ENCODE measurements around the gene DOP1B.
"Not testable (repeated sequence)": the region's sequence is repeated elsewhere in the genome, so short reads cannot be mapped to it uniquely, and the experiment has no call there.

The DOP1B gene

GRCh38 chr21:36139791-36140190 lies 16.8 kb upstream of the DOP1B start:
- DNase-seq (ENCODE audit: low read depth): not testable (repeated sequence)

GRCh38 chr21:36141513-36141925 lies 15.1 kb upstream of the DOP1B start:
- peak; percentile 34 for DNase-seq (ENCODE audit: low read depth)

GRCh38 chr21:36144233-36144632 lies 12.4 kb upstream of the DOP1B start:
- DNase-seq (ENCODE audit: low read depth): not testable (repeated sequence)

- no peak for DNase-seq (ENCODE audit: low read depth)
Measured at GRCh38 chr21:36145259-36145658, 11.4 kb upstream of the DOP1B start.

GRCh38 chr21:36147911-36148310 lies 8.7 kb upstream of the DOP1B start:
- DNase-seq (ENCODE audit: low read depth): no peak

- no peak for DNase-seq (ENCODE audit: low read depth)
Measured at GRCh38 chr21:36148886-36149285, 7.7 kb upstream of the DOP1B start.

- no peak for DNase-seq (ENCODE audit: low read depth)
Measured at GRCh38 chr21:36149788-36150711, 6.6 kb upstream of the DOP1B start.

- DNase-seq (ENCODE audit: low read depth): no peak
Measured at GRCh38 chr21:36155603-36156338, 853 bp upstream of the DOP1B start.

GRCh38 chr21:36156339-36156814 lies 247 bp upstream of the DOP1B start:
- DNase-seq (ENCODE audit: low read depth): peak; percentile 99

GRCh38 chr21:36159356-36159921 lies 2.8 kb downstream of the DOP1B start:
- DNase-seq (ENCODE audit: low read depth): no peak

- no peak for DNase-seq (ENCODE audit: low read depth)
Measured at GRCh38 chr21:36160850-36161178, 4.2 kb downstream of the DOP1B start.

GRCh38 chr21:36162631-36163030 lies 6.0 kb downstream of the DOP1B start:
- DNase-seq (ENCODE audit: low read depth): no peak

GRCh38 chr21:36163750-36164741 lies 7.4 kb downstream of the DOP1B start:
- no peak for DNase-seq (ENCODE audit: low read depth)

GRCh38 chr21:36165356-36165755 lies 8.7 kb downstream of the DOP1B start:
- no peak for DNase-seq (ENCODE audit: low read depth)

- DNase-seq (ENCODE audit: low read depth): no peak
Measured at GRCh38 chr21:36166705-36167104, 10.1 kb downstream of the DOP1B start.

- DNase-seq (ENCODE audit: low read depth): no peak
Measured at GRCh38 chr21:36167541-36167940, 10.9 kb downstream of the DOP1B start.

GRCh38 chr21:36169470-36170128 lies 13.0 kb downstream of the DOP1B start:
- DNase-seq (ENCODE audit: low read depth): no peak

GRCh38 chr21:36170823-36171222 lies 14.2 kb downstream of the DOP1B start:
- no peak for DNase-seq (ENCODE audit: low read depth)

- no peak for DNase-seq (ENCODE audit: low read depth)
Measured at GRCh38 chr21:36171336-36171735, 14.7 kb downstream of the DOP1B start.

GRCh38 chr21:36171741-36172331 lies 15.2 kb downstream of the DOP1B start:
- DNase-seq (ENCODE audit: low read depth): no peak

- no peak for DNase-seq (ENCODE audit: low read depth)
Measured at GRCh38 chr21:36174780-36175179, 18.2 kb downstream of the DOP1B start.

Data from stimulated activated CD8-positive, alpha-beta memory T cell treated with anti-CD3 and anti-CD28 coated beads, Interleukin-15, amount 100 ng/mL, for 24 hours (primary cell).